ENCODE measurements around the gene TGFB3. TPM values are rescaled to one million over a fixed set of nuclear protein-coding genes. Genes with fewer than 3 reads are reported as not detected.

TGFB3 gene
- total RNA-seq, 5 donors from 2014 or later (not counting 1 experiment from before 2014, with no cell fraction given): 6.4 to 9.6 (median 8.8) TPM

- H3K4me1 ChIP-seq (ENCODE audit: control insufficient read depth in 1 of 2, extremely low read depth in 1 of 2, insufficient read depth in 2 of 2, low read length in 2 of 2): no peaks in the 10 kb centered on the region
- Mint-ChIP-seq H3K36me3 (peaks cover 31% of the 10 kb centered on the region), H3K27ac (no peak overlapping the region), H3K9me3 (no peaks in the 10 kb centered on the region), H3K4me3 (no peak overlapping the region), H3K4me1 (no peaks in the 10 kb centered on the region), H3K27me3 (no peaks in the 10 kb centered on the region)
- no peaks in the 10 kb centered on the region for H3K27me3 ChIP-seq (replicated peaks in 1 of 2; ENCODE audit: control insufficient read depth in 2 of 2, extremely low read depth in 1 of 2, insufficient read depth in 2 of 2, low read length in 1 of 2)
- DNase-seq (no peak), ATAC-seq (replicated peaks in 1 of 4) (no peak)
- no peak overlapping the region for H3K27ac ChIP-seq (ENCODE audit: low read length)
- 100% methylated on average over 5 of the region's 8 CpGs for WGBS (ENCODE audit: insufficient coverage)
- POLR2A ChIA-PET: interaction anchor here in 1 of 2 donors (0.5 kb wide), 1 partner anchor 255 kb away, joined by 4 read pairs; no protein-coding TSS in a partner anchor
- peaks cover 0 to 6% of the 10 kb centered on the region in 2 donors for H3K36me3 ChIP-seq (ENCODE audit: control insufficient read depth in 2 of 2, extremely low read depth in 1 of 2, insufficient read depth in 1 of 2, low read length in 1 of 2)
- H3K9me3 ChIP-seq: no peaks in the 10 kb centered on the region
- CTCF ChIA-PET: interaction anchor here in 1 of 2 donors (0.6 kb wide), 1 partner anchor 300 kb away, joined by 3 read pairs; no protein-coding TSS in a partner anchor
- H3K4me3 ChIP-seq (ENCODE audit: control insufficient read depth in 1 of 2, extremely low read depth in 1 of 2, low read length in 1 of 2): no peak overlapping the region
These were observed 11.9 kb downstream of the TGFB3 start for GRCh38 chr14:75969891-75970290.

DNA sequence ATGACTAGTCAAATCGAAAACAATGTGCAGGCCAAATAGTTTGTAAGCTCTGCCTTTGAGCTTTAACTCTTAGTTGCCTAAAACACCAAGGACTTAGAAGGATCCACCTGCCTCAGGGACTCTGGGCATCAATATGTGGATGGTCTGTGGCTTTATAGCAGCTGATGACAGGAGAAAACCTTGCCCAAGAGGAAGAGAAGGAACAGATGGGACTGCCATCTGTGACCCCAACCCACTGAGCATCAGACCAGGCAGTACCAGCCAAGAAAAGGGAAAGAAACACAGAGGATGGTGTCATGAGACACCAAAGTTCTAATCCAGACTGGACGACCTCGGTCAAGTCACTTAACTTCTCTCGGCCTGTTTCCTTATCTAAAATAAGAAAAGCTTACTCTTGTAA lies 12.7 kb downstream of the TGFB3 start:
- Mint-ChIP-seq H3K4me3 (no peak overlapping the region), H3K36me3 (peaks cover 35% of the 10 kb centered on the region), H3K9me3 (no peaks in the 10 kb centered on the region), H3K27ac (no peak overlapping the region), H3K4me1 (no peaks in the 10 kb centered on the region), H3K27me3 (no peaks in the 10 kb centered on the region)
- POLR2A ChIA-PET: no interaction called here
- H3K4me1 ChIP-seq (ENCODE audit: control insufficient read depth in 1 of 2, extremely low read depth in 1 of 2, insufficient read depth in 2 of 2, low read length in 2 of 2): no peaks in the 10 kb centered on the region
- CTCF ChIA-PET: no interaction called here
- ATAC-seq (replicated peaks in 1 of 4) (no peak), DNase-seq (no peak)
- WGBS (ENCODE audit: insufficient coverage): 60% methylated on average over 1 of the region's 4 CpGs
- H3K4me3 ChIP-seq (ENCODE audit: control insufficient read depth in 1 of 2, extremely low read depth in 1 of 2, low read length in 1 of 2): no peak overlapping the region
- no peaks in the 10 kb centered on the region for H3K9me3 ChIP-seq
- peaks cover 0 to 6% of the 10 kb centered on the region in 2 donors for H3K36me3 ChIP-seq (ENCODE audit: control insufficient read depth in 2 of 2, extremely low read depth in 1 of 2, insufficient read depth in 1 of 2, low read length in 1 of 2)
- no peaks in the 10 kb centered on the region for H3K27me3 ChIP-seq (replicated peaks in 1 of 2; ENCODE audit: control insufficient read depth in 2 of 2, extremely low read depth in 1 of 2, insufficient read depth in 2 of 2, low read length in 1 of 2)
- H3K27ac ChIP-seq (ENCODE audit: low read length): no peak overlapping the region

GRCh38 chr14:75968456-75968855 lies 13.3 kb downstream of the TGFB3 start:
- Histone ChIP-seq H3K27ac (ENCODE audit: low read length) (no peak overlapping the region), H3K27me3 (replicated peaks in 1 of 2; ENCODE audit: control insufficient read depth in 2 of 2, extremely low read depth in 1 of 2, insufficient read depth in 2 of 2, low read length in 1 of 2) (no peaks in the 10 kb centered on the region), H3K36me3 (ENCODE audit: control insufficient read depth in 2 of 2, extremely low read depth in 1 of 2, insufficient read depth in 1 of 2, low read length in 1 of 2) (peaks cover 0 to 6% of the 10 kb centered on the region in 2 donors), H3K4me3 (ENCODE audit: control insufficient read depth in 1 of 2, extremely low read depth in 1 of 2, low read length in 1 of 2) (no peak overlapping the region), H3K4me1 (ENCODE audit: control insufficient read depth in 1 of 2, extremely low read depth in 1 of 2, insufficient read depth in 2 of 2, low read length in 2 of 2) (no peaks in the 10 kb centered on the region), H3K9me3 (no peaks in the 10 kb centered on the region)
- no peak overlapping the region for H3K4me3 Mint-ChIP-seq
- ChIA-PET POLR2A (interaction anchor here in 1 of 2 donors (0.6 kb wide), 1 partner anchor 222 kb away, joined by 5 read pairs; no protein-coding TSS in a partner anchor), CTCF (no interaction called here)
- no peaks in the 10 kb centered on the region for H3K27me3 Mint-ChIP-seq
- 80% methylated on average over 1 of the region's 4 CpGs for WGBS (ENCODE audit: insufficient coverage)
- DNase-seq (no peak), ATAC-seq (replicated peaks in 1 of 4) (no peak)
- no peak overlapping the region for H3K27ac Mint-ChIP-seq
- H3K4me1 Mint-ChIP-seq: no peaks in the 10 kb centered on the region
- H3K9me3 Mint-ChIP-seq: no peaks in the 10 kb centered on the region
- H3K36me3 Mint-ChIP-seq: peaks cover 36% of the 10 kb centered on the region

- H3K4me1 ChIP-seq (ENCODE audit: control insufficient read depth in 1 of 2, extremely low read depth in 1 of 2, insufficient read depth in 2 of 2, low read length in 2 of 2): no peaks in the 10 kb centered on the region
- no peak overlapping the region for H3K27ac ChIP-seq (ENCODE audit: low read length)
- H3K9me3 ChIP-seq: no peaks in the 10 kb centered on the region
- Mint-ChIP-seq H3K27ac (no peak overlapping the region), H3K4me3 (no peak overlapping the region), H3K36me3 (peaks cover 37% of the 10 kb centered on the region), H3K27me3 (no peaks in the 10 kb centered on the region), H3K9me3 (no peaks in the 10 kb centered on the region), H3K4me1 (no peaks in the 10 kb centered on the region)
- peaks cover 4 to 6% of the 10 kb centered on the region in 2 donors for H3K36me3 ChIP-seq (ENCODE audit: control insufficient read depth in 2 of 2, extremely low read depth in 1 of 2, insufficient read depth in 1 of 2, low read length in 1 of 2)
- DNase-seq (no peak), ATAC-seq (replicated peaks in 1 of 4) (no peak)
- ChIA-PET POLR2A (interaction anchor here in 1 of 2 donors (0.6 kb wide), 1 partner anchor 222 kb away, joined by 5 read pairs; no protein-coding TSS in a partner anchor), CTCF (interaction anchor here in 1 of 2 donors (0.6 kb wide), 1 partner anchor 11 kb away, joined by 4 read pairs; no protein-coding TSS in a partner anchor)
- no peaks in the 10 kb centered on the region for H3K27me3 ChIP-seq (replicated peaks in 1 of 2; ENCODE audit: control insufficient read depth in 2 of 2, extremely low read depth in 1 of 2, insufficient read depth in 2 of 2, low read length in 1 of 2)
- 94% methylated on average over 2 of the region's 3 CpGs for WGBS (ENCODE audit: insufficient coverage)
- no peak overlapping the region for H3K4me3 ChIP-seq (ENCODE audit: control insufficient read depth in 1 of 2, extremely low read depth in 1 of 2, low read length in 1 of 2)
These were observed 13.9 kb downstream of the TGFB3 start for GRCh38 chr14:75967866-75968265.

DNA sequence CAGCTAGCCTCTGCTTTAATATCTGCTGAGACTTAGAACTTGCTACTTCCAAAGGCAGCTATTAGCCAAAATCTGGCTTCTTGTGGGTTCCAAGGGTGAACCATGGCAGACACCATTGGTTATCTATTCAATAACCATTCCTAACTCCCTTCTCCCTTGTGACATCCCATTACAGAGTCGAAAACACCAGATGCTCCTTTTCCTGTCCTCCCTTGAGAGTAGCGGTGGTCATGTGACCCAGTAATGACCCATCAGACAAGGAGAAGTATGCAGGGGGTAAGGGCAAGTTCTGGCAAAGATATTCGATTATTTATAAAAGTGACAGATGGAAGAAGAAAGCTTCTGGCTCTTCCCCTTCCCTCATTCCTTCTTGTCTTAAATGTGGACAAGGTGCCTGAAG lies 20.1 kb downstream of the TGFB3 start:
- ChIA-PET POLR2A (no interaction called here), CTCF (no interaction called here)
- no peaks in the 10 kb centered on the region for H3K4me1 ChIP-seq (ENCODE audit: control insufficient read depth in 1 of 2, extremely low read depth in 1 of 2, insufficient read depth in 2 of 2, low read length in 2 of 2)
- DNase-seq (no peak), ATAC-seq (replicated peaks in 1 of 4) (no peak)
- H3K27me3 Mint-ChIP-seq: no peaks in the 10 kb centered on the region
- peaks cover 0 to 5% (median 0%) of the 10 kb centered on the region in 3 donors for H3K4me1 Mint-ChIP-seq
- H3K4me3 Mint-ChIP-seq: no peak overlapping the region
- no peaks in the 10 kb centered on the region for H3K27me3 ChIP-seq (replicated peaks in 1 of 2; ENCODE audit: control insufficient read depth in 2 of 2, extremely low read depth in 1 of 2, insufficient read depth in 2 of 2, low read length in 1 of 2)
- peaks cover 39% of the 10 kb centered on the region for H3K36me3 Mint-ChIP-seq
- H3K36me3 ChIP-seq (ENCODE audit: control insufficient read depth in 2 of 2, extremely low read depth in 1 of 2, insufficient read depth in 1 of 2, low read length in 1 of 2): peaks cover 2 to 4% of the 10 kb centered on the region in 2 donors
- no CpG with 5 or more reads among the region's 3 CpGs for WGBS (ENCODE audit: insufficient coverage)
- H3K27ac Mint-ChIP-seq: no peak overlapping the region
- no peak overlapping the region for H3K4me3 ChIP-seq (ENCODE audit: control insufficient read depth in 1 of 2, extremely low read depth in 1 of 2, low read length in 1 of 2)
- H3K27ac ChIP-seq (ENCODE audit: low read length): no peak overlapping the region
- H3K9me3 Mint-ChIP-seq: no peaks in the 10 kb centered on the region
- H3K9me3 ChIP-seq: no peaks in the 10 kb centered on the region

GRCh38 chr14:75960231-75960630 lies 21.6 kb downstream of the TGFB3 start:
- ATAC-seq (replicated peaks in 1 of 4) (no peak), DNase-seq (no peak)
- ChIA-PET CTCF (no interaction called here), POLR2A (no interaction called here)
- Histone ChIP-seq H3K27me3 (replicated peaks in 1 of 2; ENCODE audit: control insufficient read depth in 2 of 2, extremely low read depth in 1 of 2, insufficient read depth in 2 of 2, low read length in 1 of 2) (no peaks in the 10 kb centered on the region), H3K9me3 (no peaks in the 10 kb centered on the region), H3K4me1 (ENCODE audit: control insufficient read depth in 1 of 2, extremely low read depth in 1 of 2, insufficient read depth in 2 of 2, low read length in 2 of 2) (no peaks in the 10 kb centered on the region), H3K4me3 (ENCODE audit: control insufficient read depth in 1 of 2, extremely low read depth in 1 of 2, low read length in 1 of 2) (no peak overlapping the region), H3K36me3 (ENCODE audit: control insufficient read depth in 2 of 2, extremely low read depth in 1 of 2, insufficient read depth in 1 of 2, low read length in 1 of 2) (peaks cover 1 to 4% of the 10 kb centered on the region in 2 donors), H3K27ac (ENCODE audit: low read length) (no peak overlapping the region)
- WGBS (ENCODE audit: insufficient coverage): 100% methylated on average over 4 of the region's 6 CpGs
- H3K4me1 Mint-ChIP-seq: peaks cover 0 to 5% (median 0%) of the 10 kb centered on the region in 3 donors
- no peak overlapping the region for H3K4me3 Mint-ChIP-seq
- H3K27me3 Mint-ChIP-seq: no peaks in the 10 kb centered on the region
- H3K9me3 Mint-ChIP-seq: no peaks in the 10 kb centered on the region
- H3K36me3 Mint-ChIP-seq: peaks cover 26% of the 10 kb centered on the region
- H3K27ac Mint-ChIP-seq: no peak overlapping the region

GRCh38 chr14:75959031-75959430 lies 22.8 kb downstream of the TGFB3 start:
- H3K36me3 Mint-ChIP-seq: peaks cover 27% of the 10 kb centered on the region
- POLR2A ChIA-PET: no interaction called here
- CTCF ChIA-PET: no interaction called here
- no peak overlapping the region for H3K4me3 Mint-ChIP-seq
- Histone ChIP-seq H3K4me3 (ENCODE audit: control insufficient read depth in 1 of 2, extremely low read depth in 1 of 2, low read length in 1 of 2) (no peak overlapping the region), H3K27ac (ENCODE audit: low read length) (no peak overlapping the region), H3K9me3 (no peaks in the 10 kb centered on the region), H3K36me3 (ENCODE audit: control insufficient read depth in 2 of 2, extremely low read depth in 1 of 2, insufficient read depth in 1 of 2, low read length in 1 of 2) (peaks cover 4% of the 10 kb centered on the region in 2 donors), H3K27me3 (replicated peaks in 1 of 2; ENCODE audit: control insufficient read depth in 2 of 2, extremely low read depth in 1 of 2, insufficient read depth in 2 of 2, low read length in 1 of 2) (no peaks in the 10 kb centered on the region), H3K4me1 (ENCODE audit: control insufficient read depth in 1 of 2, extremely low read depth in 1 of 2, insufficient read depth in 2 of 2, low read length in 2 of 2) (no peaks in the 10 kb centered on the region)
- H3K27ac Mint-ChIP-seq: no peak overlapping the region
- 95% methylated on average over 6 of the region's 9 CpGs for WGBS (ENCODE audit: insufficient coverage)
- H3K9me3 Mint-ChIP-seq: no peaks in the 10 kb centered on the region
- DNase-seq (no peak), ATAC-seq (replicated peaks in 1 of 4) (no peak)
- peaks cover 0 to 5% (median 0%) of the 10 kb centered on the region in 3 donors for H3K4me1 Mint-ChIP-seq
- no peaks in the 10 kb centered on the region for H3K27me3 Mint-ChIP-seq

All from T-cell (primary cell).